Liver (tissue), 3 donors: ENCODE measurements around the gene NCAM2.
"Not testable (repeated sequence)": the region's sequence is repeated elsewhere in the genome, so short reads cannot be mapped to it uniquely, and the experiment has no call there.

ENCODE experiments used
- CTCF ChIP-seq: fragments of 150-350 bp; IDR thresholded peaks from 2 replicates; pipeline ENCODE4 v1.5.1; 2017; ENCODE audit warnings: improper control_type of control experiment, low read depth, low read length; ENCODE audit not compliant: missing input control
- MAX ChIP-seq: IDR thresholded peaks from 2 replicates; pipeline ENCODE4 v1.6.1; 2016; ENCODE audit warnings: antibody characterized with exemption
- NR2F2 ChIP-seq: IDR thresholded peaks from 2 replicates; pipeline ENCODE4 v1.6.1; 2016; ENCODE audit warnings: antibody characterized with exemption
- YY1 ChIP-seq: IDR thresholded peaks from 2 replicates; pipeline ENCODE4 v1.6.1; 2016; ENCODE audit warnings: antibody characterized with exemption, mild to moderate bottlenecking
- donor health status: healthy.
- donor health status: healthy.

- not testable (repeated sequence) for TF ChIP-seq CTCF, MAX, YY1, NR2F2
Observed at GRCh38 chr21:21149445-21149844, 151.2 kb downstream of the NCAM2 start.
